ENCODE measurements around the gene CSF3R. TPM values are rescaled to one million over a fixed set of nuclear protein-coding genes. Genes with fewer than 3 reads are reported as not detected.
"Not testable (repeated sequence)": the region's sequence is repeated elsewhere in the genome, so short reads cannot be mapped to it uniquely, and the experiment has no call there.

The CSF3R gene
- total and polyA plus RNA-seq, 2 donors from 2014 or later: 1.4 to 13.3 TPM

DNA sequence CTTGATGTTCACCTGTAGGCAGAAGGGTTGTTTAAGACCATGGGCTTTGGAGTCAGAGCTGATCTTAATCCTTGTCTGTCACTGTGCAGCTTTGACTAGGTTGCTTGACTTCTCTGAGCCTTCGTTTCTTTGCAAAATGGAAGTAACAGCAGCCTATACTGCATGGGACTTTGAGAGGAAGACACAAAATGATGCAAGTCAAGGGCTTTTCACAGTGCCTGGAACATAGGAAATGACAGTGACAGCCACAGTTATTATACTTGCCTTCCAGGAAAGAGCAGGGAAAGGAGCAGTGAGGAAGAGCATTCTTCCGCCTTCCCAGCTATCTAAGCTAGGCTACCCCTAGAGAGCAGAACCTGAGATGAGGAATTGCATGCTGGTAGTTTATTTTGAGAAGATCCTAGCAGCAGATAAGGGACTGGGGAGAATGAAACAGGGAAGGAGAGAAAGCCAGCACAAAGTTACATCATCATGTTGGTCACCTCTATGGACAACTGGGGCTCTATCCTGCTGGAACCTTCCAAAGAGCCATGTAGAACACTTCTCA lies 3.1 kb downstream of the CSF3R start:
- TF ChIP-seq, protein P1, sequence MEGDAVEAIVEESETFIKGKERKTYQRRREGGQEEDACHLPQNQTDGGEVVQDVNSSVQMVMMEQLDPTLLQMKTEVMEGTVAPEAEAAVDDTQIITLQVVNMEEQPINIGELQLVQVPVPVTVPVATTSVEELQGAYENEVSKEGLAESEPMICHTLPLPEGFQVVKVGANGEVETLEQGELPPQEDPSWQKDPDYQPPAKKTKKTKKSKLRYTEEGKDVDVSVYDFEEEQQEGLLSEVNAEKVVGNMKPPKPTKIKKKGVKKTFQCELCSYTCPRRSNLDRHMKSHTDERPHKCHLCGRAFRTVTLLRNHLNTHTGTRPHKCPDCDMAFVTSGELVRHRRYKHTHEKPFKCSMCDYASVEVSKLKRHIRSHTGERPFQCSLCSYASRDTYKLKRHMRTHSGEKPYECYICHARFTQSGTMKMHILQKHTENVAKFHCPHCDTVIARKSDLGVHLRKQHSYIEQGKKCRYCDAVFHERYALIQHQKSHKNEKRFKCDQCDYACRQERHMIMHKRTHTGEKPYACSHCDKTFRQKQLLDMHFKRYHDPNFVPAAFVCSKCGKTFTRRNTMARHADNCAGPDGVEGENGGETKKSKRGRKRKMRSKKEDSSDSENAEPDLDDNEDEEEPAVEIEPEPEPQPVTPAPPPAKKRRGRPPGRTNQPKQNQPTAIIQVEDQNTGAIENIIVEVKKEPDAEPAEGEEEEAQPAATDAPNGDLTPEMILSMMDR (IDR thresholded peaks at IDR 0.05; ENCODE audit: borderline replicate concordance, extremely low read depth, insufficient read depth): no peak
- FAIRE-seq: no peak
- intact Hi-C loops (cut with DNase I): no loop called here

DNA sequence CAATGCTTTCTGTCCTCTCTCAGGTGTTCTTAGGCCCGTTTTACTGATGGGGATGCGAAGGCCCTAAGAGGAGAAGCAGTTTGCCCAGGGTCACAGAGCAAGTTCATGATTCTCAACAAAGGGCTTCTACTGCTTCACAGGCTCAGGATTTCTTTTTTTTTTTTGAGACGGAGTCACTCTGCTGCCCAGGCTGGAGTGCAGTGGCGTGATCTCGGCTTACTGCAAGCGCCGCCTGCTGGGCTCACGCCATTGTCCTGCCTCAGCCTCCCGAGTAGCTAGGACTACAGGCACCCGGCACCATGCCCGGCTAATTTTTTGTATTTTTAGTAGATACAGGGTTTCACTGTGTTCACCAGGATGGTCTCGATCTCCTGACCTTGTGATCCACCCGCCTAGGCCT lies 5.1 kb downstream of the CSF3R start:
- intact Hi-C loops (cut with DNase I); FAIRE-seq; H3K9me3 ChIP-seq (ENCODE audit: control insufficient read depth in 2 of 3, insufficient read depth in 1 of 3, low read length in 3 of 3); DNase-seq; H3K4me3 ChIP-seq (ENCODE audit: low read length in 3 of 3); H3K27me3 ChIP-seq (ENCODE audit: control insufficient read depth, insufficient read depth, low read length); H3K27ac ChIP-seq (ENCODE audit: low read depth in 2 of 2, low read length in 2 of 2); H3K4me1 ChIP-seq (ENCODE audit: control insufficient read depth in 2 of 3, insufficient read depth in 2 of 3, low read depth in 1 of 3, low read length in 3 of 3); H3K36me3 ChIP-seq (ENCODE audit: control insufficient read depth in 2 of 3, insufficient read depth in 3 of 3, low read length in 3 of 3); H3K9ac ChIP-seq (ENCODE audit: low read length in 3 of 3): not testable (repeated sequence)

More for the DNA sequence above, 3.1 kb downstream of the CSF3R start:
- no peaks in the 10 kb centered on the region for H3K27me3 ChIP-seq (ENCODE audit: control insufficient read depth, insufficient read depth, low read length)
- H3K9ac ChIP-seq (ENCODE audit: low read length in 3 of 3): no peak overlapping the region
- no peak for DNase-seq
- H3K27ac ChIP-seq (ENCODE audit: low read depth in 2 of 2, low read length in 2 of 2): no peak overlapping the region
- H3K9me3 ChIP-seq (ENCODE audit: control insufficient read depth in 2 of 3, insufficient read depth in 1 of 3, low read length in 3 of 3): no peaks in the 10 kb centered on the region
- H3K4me3 ChIP-seq (ENCODE audit: low read length in 3 of 3): no peak overlapping the region
- H3K4me1 ChIP-seq (ENCODE audit: control insufficient read depth in 2 of 3, insufficient read depth in 2 of 3, low read depth in 1 of 3, low read length in 3 of 3): no peaks in the 10 kb centered on the region
- H3K36me3 ChIP-seq (ENCODE audit: control insufficient read depth in 2 of 3, insufficient read depth in 3 of 3, low read length in 3 of 3): no peaks in the 10 kb centered on the region

DNA sequence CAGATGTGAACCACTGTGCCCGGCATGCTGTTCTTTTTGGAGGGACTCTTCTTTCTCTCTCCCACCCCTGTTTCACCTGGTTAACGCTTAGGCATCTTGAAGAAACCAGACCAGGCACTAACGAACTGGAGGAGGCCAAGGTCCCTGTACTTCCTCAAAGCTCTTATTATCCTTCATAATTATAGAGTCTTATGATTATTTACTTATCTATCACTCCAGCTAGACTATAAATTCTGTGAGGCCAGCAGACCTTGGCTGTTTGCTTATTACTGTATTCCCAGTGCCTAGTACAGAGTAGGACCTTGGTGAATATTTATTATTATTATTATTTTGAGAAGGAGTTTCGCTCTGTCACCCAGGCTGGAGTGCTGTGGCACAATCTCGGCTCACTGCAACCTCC lies 5.8 kb downstream of the CSF3R start:
- FAIRE-seq: no peak
- TF ChIP-seq, protein P1 (IDR thresholded peaks at IDR 0.05; ENCODE audit: borderline replicate concordance, extremely low read depth, insufficient read depth): no peak
- Histone ChIP-seq H3K4me1 (ENCODE audit: control insufficient read depth in 2 of 3, insufficient read depth in 2 of 3, low read depth in 1 of 3, low read length in 3 of 3) (no peaks in the 10 kb centered on the region), H3K36me3 (ENCODE audit: control insufficient read depth in 2 of 3, insufficient read depth in 3 of 3, low read length in 3 of 3) (no peaks in the 10 kb centered on the region), H3K9me3 (ENCODE audit: control insufficient read depth in 2 of 3, insufficient read depth in 1 of 3, low read length in 3 of 3) (no peaks in the 10 kb centered on the region), H3K27me3 (ENCODE audit: control insufficient read depth, insufficient read depth, low read length) (no peaks in the 10 kb centered on the region), H3K27ac (ENCODE audit: low read depth in 2 of 2, low read length in 2 of 2) (no peak overlapping the region), H3K4me3 (ENCODE audit: low read length in 3 of 3) (no peak overlapping the region), H3K9ac (ENCODE audit: low read length in 3 of 3) (no peak overlapping the region)
- intact Hi-C loops (cut with DNase I): no loop called here
- DNase-seq: no peak

DNA sequence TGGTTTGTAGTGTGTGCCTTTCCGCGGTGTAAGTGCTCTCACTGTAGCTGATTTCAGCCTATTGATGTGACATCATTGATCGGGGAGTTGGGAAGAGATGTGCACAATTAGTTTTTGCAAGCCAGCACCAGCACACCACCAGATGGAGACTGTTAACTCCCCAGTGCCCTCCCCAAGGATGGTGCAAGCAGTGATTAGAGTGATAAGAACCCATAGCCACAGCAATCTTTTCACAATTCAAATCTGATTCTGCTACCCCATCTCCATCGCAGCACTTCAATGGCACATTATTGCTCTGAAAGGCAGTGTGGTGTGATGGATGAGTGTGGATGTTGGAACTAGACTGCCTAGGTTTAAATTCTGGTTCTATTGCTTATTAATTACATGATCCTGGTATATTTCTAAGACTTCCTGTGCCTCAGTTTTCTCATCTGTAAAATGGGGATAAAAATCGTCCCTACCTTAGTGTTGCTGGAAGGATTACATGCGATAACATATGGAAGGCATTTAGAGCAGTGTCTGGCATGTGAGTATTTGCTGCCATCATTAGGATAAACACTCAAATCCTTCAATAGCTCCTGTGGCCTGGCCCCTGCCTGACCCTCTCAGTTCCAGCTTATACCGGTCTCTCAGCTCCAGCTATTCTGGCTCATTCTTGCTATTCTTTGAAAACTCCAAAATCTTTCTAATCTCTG lies 6.7 kb downstream of the CSF3R start:
- Histone ChIP-seq H3K9me3 (ENCODE audit: control insufficient read depth in 2 of 3, insufficient read depth in 1 of 3, low read length in 3 of 3) (no peaks in the 10 kb centered on the region), H3K4me3 (ENCODE audit: low read length in 3 of 3) (no peak overlapping the region), H3K27ac (ENCODE audit: low read depth in 2 of 2, low read length in 2 of 2) (no peak overlapping the region), H3K4me1 (ENCODE audit: control insufficient read depth in 2 of 3, insufficient read depth in 2 of 3, low read depth in 1 of 3, low read length in 3 of 3) (no peaks in the 10 kb centered on the region), H3K36me3 (ENCODE audit: control insufficient read depth in 2 of 3, insufficient read depth in 3 of 3, low read length in 3 of 3) (no peaks in the 10 kb centered on the region), H3K27me3 (ENCODE audit: control insufficient read depth, insufficient read depth, low read length) (no peaks in the 10 kb centered on the region), H3K9ac (ENCODE audit: low read length in 3 of 3) (no peak overlapping the region)
- DNase-seq (no peak), FAIRE-seq (no peak)
- TF ChIP-seq, protein P1 (IDR thresholded peaks at IDR 0.05; ENCODE audit: borderline replicate concordance, extremely low read depth, insufficient read depth): no peak
- intact Hi-C loops (cut with DNase I): no loop called here

Data from kidney (tissue), 14 donors.